Endodermal cell (in vitro differentiated cells): ENCODE results near the gene BCL11A. TPM values are rescaled to one million over a fixed set of nuclear protein-coding genes. Genes with fewer than 3 reads are reported as not detected.

Experiments used
- DNase-seq: peaks from one replicate; pipeline ENCODE4 v3.0.0-alpha.2; 2017
- H3K27ac ChIP-seq: 2 replicates; pipeline ENCODE4 v1.5.1; 2013; ENCODE audit warnings: mild to moderate bottlenecking, low read depth, low read length, moderate library complexity
- H3K27me3 ChIP-seq: 2 replicates; pipeline ENCODE4 v1.6.1; 2013; ENCODE audit warnings: mild to moderate bottlenecking, low read length, moderate library complexity; ENCODE audit not compliant: insufficient read depth, control insufficient read depth, poor library complexity, severe bottlenecking
- H3K36me3 ChIP-seq: 2 replicates; pipeline ENCODE4 v1.7.0; 2013; ENCODE audit warnings: mild to moderate bottlenecking, low read length, moderate library complexity; ENCODE audit not compliant: control insufficient read depth, insufficient read depth
- H3K4me1 ChIP-seq: one replicate; pipeline ENCODE4 v1.7.0; 2013; ENCODE audit warnings: low read length; ENCODE audit not compliant: control insufficient read depth, insufficient read depth
- H3K4me3 ChIP-seq: 2 replicates; pipeline ENCODE4 v1.5.1; 2013; ENCODE audit warnings: mild to moderate bottlenecking, low read length, moderate library complexity
- H3K9ac ChIP-seq: 2 replicates; pipeline ENCODE4 v1.6.1; 2013; ENCODE audit warnings: mild to moderate bottlenecking, low read length, moderate library complexity; ENCODE audit not compliant: poor library complexity, severe bottlenecking; ENCODE audit errors: extremely low read depth
- H3K9me3 ChIP-seq: 2 replicates; pipeline ENCODE4 v1.6.1; 2013; ENCODE audit warnings: mild to moderate bottlenecking, low read length, moderate library complexity; ENCODE audit not compliant: control insufficient read depth
- H3K27ac Mint-ChIP-seq: 2 replicates; pipeline ENCODE4 v1.8.0; 2020; ENCODE audit warnings: mixed read lengths
- H3K27me3 Mint-ChIP-seq: 2 replicates; pipeline ENCODE4 v1.8.0; 2021; ENCODE audit warnings: mild to moderate bottlenecking, mixed read lengths; ENCODE audit not compliant: insufficient read depth
- H3K36me3 Mint-ChIP-seq: 2 replicates; pipeline ENCODE4 v1.8.0; 2020; ENCODE audit warnings: low read depth, mixed read lengths
- H3K4me1 Mint-ChIP-seq: 2 replicates; pipeline ENCODE4 v1.8.0; 2020; ENCODE audit warnings: mixed read lengths
- H3K4me3 Mint-ChIP-seq: 2 replicates; pipeline ENCODE4 v1.8.0; 2020; ENCODE audit warnings: mild to moderate bottlenecking, moderate library complexity, mixed read lengths
- H3K9me3 Mint-ChIP-seq: 2 replicates; pipeline ENCODE4 v1.8.0; 2020; ENCODE audit warnings: mild to moderate bottlenecking, mixed read lengths
- CTCF ChIP-seq: fragments of 200-600 bp; sonication (generic); conservative IDR thresholded peaks from 2 replicates; pipeline ENCODE4 v1.5.0; 2021; ENCODE audit warnings: antibody characterized with exemption, mild to moderate bottlenecking
- WGBS, 2 experiments: methylation state at CpG; one replicate each; pipeline versions ENCODE4 v1.1.5 to v1.1.7; 2013; ENCODE audit warnings: missing lambda C conversion rate in 2 of 2, mixed read lengths in 1 of 2; ENCODE audit not compliant: insufficient coverage in 1 of 2, insufficient read length in 1 of 2; 5-methylcytosine and 5-hydroxymethylcytosine counted together
- total RNA-seq, 2 donors: library from RNA; stranded (reverse); fragmentation: NEBNext Ultra II Directional in 1 of 2; extraction: Animal tissue kit (Norgen Biotek cat#: 25700) in 1 of 2; gene quantifications; 2 replicates in 1 of 2; 3 replicates in 1 of 2; pipeline ENCODE4 v1.2.1, GENCODE V29; 2021

The BCL11A gene
- total RNA-seq, 2 donors from 2014 or later = 14.7 to 16.3 TPM

- TF ChIP-seq CTCF = no peak
- no peak overlapping the region for H3K9ac ChIP-seq
- 79 to 80% methylated on average over 7 to 11 of the region's 11 CpGs for WGBS, 2 experiments
- DNase-seq = peak; percentile 54
- peaks cover 51% of the 10 kb centered on the region for H3K4me1 ChIP-seq
- H3K9me3 Mint-ChIP-seq = no peaks in the 10 kb centered on the region
- H3K27ac Mint-ChIP-seq = peak overlapping the region; percentile 59
- no peaks in the 10 kb centered on the region for H3K9me3 ChIP-seq
- no peak overlapping the region for H3K27ac ChIP-seq
- peaks cover 76% of the 10 kb centered on the region for H3K4me1 Mint-ChIP-seq
- H3K36me3 Mint-ChIP-seq = no peaks in the 10 kb centered on the region
- H3K27me3 ChIP-seq = no peaks in the 10 kb centered on the region
- H3K36me3 ChIP-seq = no peaks in the 10 kb centered on the region
- no peak overlapping the region for H3K4me3 Mint-ChIP-seq
- H3K4me3 ChIP-seq = no peak overlapping the region
- no peaks in the 10 kb centered on the region for H3K27me3 Mint-ChIP-seq
These were observed 17.7 kb downstream of the BCL11A start for GRCh38 chr2:60535685-60536312.

- Mint-ChIP-seq H3K4me1 (peaks cover 82% of the 10 kb centered on the region), H3K4me3 (no peak overlapping the region), H3K9me3 (no peaks in the 10 kb centered on the region), H3K27me3 (no peaks in the 10 kb centered on the region), H3K27ac (no peak overlapping the region), H3K36me3 (no peaks in the 10 kb centered on the region)
- H3K4me3 ChIP-seq = peak overlapping the region; percentile 60
- no peak for DNase-seq
- TF ChIP-seq CTCF = no peak
- H3K4me1 ChIP-seq = peaks cover 51% of the 10 kb centered on the region
- WGBS, 2 experiments = 66 to 75% methylated on average over 5 to 6 of the region's 6 CpGs
- no peaks in the 10 kb centered on the region for H3K36me3 ChIP-seq
- H3K9me3 ChIP-seq = no peaks in the 10 kb centered on the region
- H3K27ac ChIP-seq = no peak overlapping the region
- H3K27me3 ChIP-seq = no peaks in the 10 kb centered on the region
- no peak overlapping the region for H3K9ac ChIP-seq
These were observed 18.4 kb downstream of the BCL11A start for GRCh38 chr2:60534892-60535684.

GRCh38 chr2:60534052-60534685 lies 19.3 kb downstream of the BCL11A start:
- WGBS, 2 experiments = 50 to 52% methylated on average over 4 to 8 of the region's 8 CpGs
- no peaks in the 10 kb centered on the region for H3K36me3 Mint-ChIP-seq
- peaks cover 55% of the 10 kb centered on the region for H3K4me1 ChIP-seq
- peaks cover 88% of the 10 kb centered on the region for H3K4me1 Mint-ChIP-seq
- no peaks in the 10 kb centered on the region for H3K9me3 Mint-ChIP-seq
- no peaks in the 10 kb centered on the region for H3K27me3 ChIP-seq
- DNase-seq = peak; percentile 83
- no peak overlapping the region for H3K27ac Mint-ChIP-seq
- no peaks in the 10 kb centered on the region for H3K27me3 Mint-ChIP-seq
- H3K9ac ChIP-seq = no peak overlapping the region
- no peak overlapping the region for H3K27ac ChIP-seq
- H3K9me3 ChIP-seq = no peaks in the 10 kb centered on the region
- H3K4me3 Mint-ChIP-seq = peak overlapping the region; percentile 2
- peak overlapping the region; percentile 61 for H3K4me3 ChIP-seq
- no peaks in the 10 kb centered on the region for H3K36me3 ChIP-seq
- TF ChIP-seq CTCF = peak; percentile 74
